Activated naive CD4-positive, alpha-beta T cell (primary cell): ENCODE measurements around the gene LEFTY2.
"Not testable (repeated sequence)": the region's sequence is repeated elsewhere in the genome, so short reads cannot be mapped to it uniquely, and the experiment has no call there.

ENCODE experiments used
- DNase-seq, 4 experiments: peaks; one replicate each; lab custom pipeline; 2025; lab: John Stamatoyannopoulos, UW

LEFTY2 gene

GRCh38 chr1:225953315-225953714, 12.3 kb upstream of the LEFTY2 start:
- DNase-seq = no peak

GRCh38 chr1:225950905-225951497, 10.0 kb upstream of the LEFTY2 start:
- DNase-seq = no peak

- DNase-seq = no peak
Measured at GRCh38 chr1:225949041-225949440, 8.0 kb upstream of the LEFTY2 start.

GRCh38 chr1:225946803-225947202, 5.8 kb upstream of the LEFTY2 start:
- DNase-seq = no peak

GRCh38 chr1:225946082-225946620, 5.1 kb upstream of the LEFTY2 start:
- DNase-seq = no peak

GRCh38 chr1:225945564-225945963, 4.5 kb upstream of the LEFTY2 start:
- DNase-seq = no peak

GRCh38 chr1:225944951-225945350, 3.9 kb upstream of the LEFTY2 start:
- DNase-seq = no peak

GRCh38 chr1:225944387-225944786, 3.4 kb upstream of the LEFTY2 start:
- no peak for DNase-seq

GRCh38 chr1:225943582-225943981, 2.6 kb upstream of the LEFTY2 start:
- DNase-seq = no peak

GRCh38 chr1:225942574-225942973, 1.6 kb upstream of the LEFTY2 start:
- DNase-seq = no peak

- no peak for DNase-seq
Measured at GRCh38 chr1:225941942-225942222, 862 bp upstream of the LEFTY2 start.

- DNase-seq = no peak
Measured at GRCh38 chr1:225940385-225941151, 452 bp downstream of the LEFTY2 start.

GRCh38 chr1:225939939-225940310, 1.1 kb downstream of the LEFTY2 start:
- not testable (repeated sequence) for DNase-seq

- DNase-seq = not testable (repeated sequence)
Measured at GRCh38 chr1:225939097-225939938, 1.7 kb downstream of the LEFTY2 start.

GRCh38 chr1:225937048-225937968, 3.7 kb downstream of the LEFTY2 start:
- no peak for DNase-seq

GRCh38 chr1:225936523-225936922, 4.5 kb downstream of the LEFTY2 start:
- DNase-seq = no peak

GRCh38 chr1:225936086-225936485, 4.9 kb downstream of the LEFTY2 start:
- DNase-seq = not testable (repeated sequence)

- no peak for DNase-seq
Measured at GRCh38 chr1:225934711-225935110, 6.3 kb downstream of the LEFTY2 start.

- DNase-seq = no peak
Measured at GRCh38 chr1:225933072-225933471, 7.9 kb downstream of the LEFTY2 start.

GRCh38 chr1:225931270-225932136, 9.5 kb downstream of the LEFTY2 start:
- no peak for DNase-seq

GRCh38 chr1:225930566-225930965, 10.5 kb downstream of the LEFTY2 start:
- DNase-seq = no peak
